H54 (cell line): ENCODE data around the gene PLXNA2.

Experiments used
- DNase-seq: peaks from one replicate; pipeline ENCODE4 v3.0.0; 2011; ENCODE audit warnings: low spot score, mixed read lengths; ENCODE audit not compliant: insufficient read length
- FAIRE-seq: peaks from 3 replicates; lab custom pipeline; 2011; peaks lifted over from hg19 to GRCh38; lab: Jason Lieb, UNC
- POLR2A ChIP-seq: IDR thresholded peaks from 2 replicates; pipeline ENCODE4 v1.6.1; 2011; ENCODE audit warnings: low read depth, mild to moderate bottlenecking, low read length

Gene PLXNA2

DNA sequence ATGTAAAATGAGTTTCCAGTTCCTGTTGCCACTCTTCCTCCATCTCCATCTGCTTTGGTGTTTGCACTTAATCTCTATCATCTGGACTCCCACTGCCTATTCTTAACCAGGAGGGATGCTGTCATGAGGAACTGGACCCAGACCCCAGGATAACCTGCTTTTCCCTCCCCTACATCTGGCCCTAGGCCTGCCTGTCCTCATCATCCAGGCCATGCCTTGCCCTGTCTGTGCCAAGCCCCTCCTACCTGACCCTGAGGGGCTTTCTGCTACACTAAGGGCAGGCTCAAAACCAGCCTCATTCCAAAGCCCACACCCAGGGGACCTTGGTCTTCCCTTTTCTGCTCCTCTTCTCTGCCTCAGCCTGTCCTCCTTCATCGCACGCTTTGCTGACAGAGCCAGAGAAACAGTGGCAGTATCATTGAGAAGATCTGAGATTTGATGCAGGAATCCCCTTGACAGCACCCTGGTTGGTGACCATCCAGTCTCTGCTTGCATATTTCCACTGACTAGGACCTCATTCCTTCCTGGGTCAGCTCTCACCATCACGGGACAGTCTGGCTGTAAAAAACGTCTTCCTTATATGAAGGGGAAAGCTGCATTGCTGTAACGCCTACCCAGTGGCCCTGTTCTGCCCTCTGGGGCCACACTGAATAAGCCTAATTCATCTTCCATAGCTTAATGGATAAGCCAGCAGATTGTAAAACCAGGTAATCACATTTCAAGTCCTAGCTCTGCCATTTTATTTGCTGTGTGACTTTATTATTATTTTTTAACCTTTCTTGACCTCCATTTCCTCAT lies 38.8 kb downstream of the PLXNA2 start:
- FAIRE-seq = no peak
- no peak for TF ChIP-seq POLR2A
- DNase-seq = no peak

DNA sequence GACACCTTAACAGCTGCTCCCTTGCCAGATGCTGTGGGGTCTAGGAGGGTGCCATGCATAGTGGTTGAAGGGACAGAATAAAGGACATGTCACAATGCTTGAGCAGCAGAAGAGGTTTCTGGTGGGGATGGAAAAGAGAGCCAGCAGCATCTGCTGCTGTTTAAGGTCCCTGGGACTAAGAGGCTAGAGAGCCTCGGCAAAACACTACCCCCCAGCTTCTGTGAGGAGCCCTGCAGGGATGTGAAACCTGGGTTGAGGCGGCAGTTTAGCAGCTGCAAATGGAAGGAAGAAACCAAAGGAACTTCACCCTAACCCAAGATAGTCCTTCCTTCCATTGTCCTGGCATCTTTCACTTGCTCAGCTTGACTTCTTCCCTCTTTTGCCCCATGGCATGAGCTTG lies 39.4 kb downstream of the PLXNA2 start:
- no peak for FAIRE-seq
- no peak for TF ChIP-seq POLR2A
- DNase-seq = no peak

GRCh38 chr1:208203848-208204609 lies 40.2 kb downstream of the PLXNA2 start:
- no peak for TF ChIP-seq POLR2A
- DNase-seq = no peak
- no peak for FAIRE-seq

GRCh38 chr1:208203127-208203847 lies 40.9 kb downstream of the PLXNA2 start:
- TF ChIP-seq POLR2A = no peak
- FAIRE-seq (no peak), DNase-seq (no peak)

DNA sequence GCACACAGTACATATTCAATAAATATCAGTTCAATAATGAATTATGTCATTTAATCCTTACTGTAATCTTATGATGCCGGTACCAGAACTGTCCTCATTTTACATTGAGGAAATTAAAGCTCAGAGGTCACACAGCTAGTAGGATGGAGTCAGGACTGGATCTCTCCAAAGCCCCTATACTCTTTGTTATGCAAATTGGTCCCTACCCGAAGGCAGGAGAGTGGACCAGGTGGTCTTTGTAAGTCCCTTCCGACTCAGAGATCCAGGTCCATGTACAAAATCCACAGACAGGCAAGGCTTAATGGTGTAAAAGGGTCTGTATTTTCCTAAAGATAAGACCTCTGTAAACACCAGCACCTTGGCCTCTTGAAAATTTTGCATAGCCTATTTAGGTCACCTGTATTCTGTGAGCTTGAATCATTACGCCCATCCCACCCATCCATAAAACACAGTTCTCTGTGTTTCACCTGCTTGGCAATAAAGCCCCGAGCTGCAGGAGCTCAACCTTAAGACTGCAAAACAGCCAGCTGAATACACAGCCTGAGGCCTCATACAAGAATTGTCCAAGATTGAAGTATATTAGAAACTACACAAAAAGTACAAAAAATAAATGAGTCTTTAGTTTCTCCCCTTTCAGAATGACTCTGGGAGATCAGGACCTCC lies 41.7 kb downstream of the PLXNA2 start:
- DNase-seq (no peak), FAIRE-seq (no peak)
- TF ChIP-seq POLR2A = no peak

GRCh38 chr1:208201229-208201628 lies 43.0 kb downstream of the PLXNA2 start:
- FAIRE-seq (no peak), DNase-seq (peak; percentile 75)
- no peak for TF ChIP-seq POLR2A

DNA sequence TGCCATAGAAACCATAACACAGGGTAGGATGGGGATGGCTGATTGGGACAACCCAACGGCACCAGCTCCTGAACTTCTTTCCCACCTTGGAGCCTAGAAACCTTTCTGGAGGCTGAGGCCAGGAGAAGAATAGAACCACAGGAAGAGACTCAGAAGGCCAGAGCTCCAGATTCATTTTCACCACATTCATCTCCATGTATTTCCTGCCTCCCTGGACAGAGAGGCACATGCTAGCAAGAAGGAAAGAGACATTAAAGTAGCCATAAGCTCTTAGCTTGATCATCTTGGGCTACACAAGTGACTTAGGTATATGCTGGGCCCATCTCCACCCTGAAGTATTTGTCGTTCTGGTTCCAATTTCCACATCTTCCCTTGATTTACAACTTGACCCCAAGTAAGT lies 44.1 kb downstream of the PLXNA2 start:
- FAIRE-seq = no peak
- TF ChIP-seq POLR2A = no peak
- DNase-seq = no peak

DNA sequence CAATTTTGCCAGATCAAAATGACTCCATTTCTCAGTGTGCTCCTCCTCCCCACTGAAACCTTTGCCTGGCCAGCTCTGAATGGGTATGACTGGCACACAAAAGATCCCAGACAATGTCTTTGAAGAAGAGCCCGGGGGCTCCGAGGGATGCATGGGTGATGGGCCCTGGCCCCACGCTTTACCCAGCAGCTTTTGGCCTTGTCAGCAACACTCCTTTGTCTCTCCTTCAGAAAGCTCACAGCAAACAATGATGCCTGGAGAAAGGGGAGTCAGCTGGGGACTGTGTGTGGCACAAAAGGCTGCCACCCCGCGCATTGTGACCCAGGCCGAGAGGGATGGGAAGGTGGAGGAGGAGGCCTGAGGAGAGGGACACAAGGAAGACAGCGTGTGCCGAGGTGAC lies 45.9 kb downstream of the PLXNA2 start:
- DNase-seq (no peak), FAIRE-seq (no peak)
- no peak for TF ChIP-seq POLR2A

DNA sequence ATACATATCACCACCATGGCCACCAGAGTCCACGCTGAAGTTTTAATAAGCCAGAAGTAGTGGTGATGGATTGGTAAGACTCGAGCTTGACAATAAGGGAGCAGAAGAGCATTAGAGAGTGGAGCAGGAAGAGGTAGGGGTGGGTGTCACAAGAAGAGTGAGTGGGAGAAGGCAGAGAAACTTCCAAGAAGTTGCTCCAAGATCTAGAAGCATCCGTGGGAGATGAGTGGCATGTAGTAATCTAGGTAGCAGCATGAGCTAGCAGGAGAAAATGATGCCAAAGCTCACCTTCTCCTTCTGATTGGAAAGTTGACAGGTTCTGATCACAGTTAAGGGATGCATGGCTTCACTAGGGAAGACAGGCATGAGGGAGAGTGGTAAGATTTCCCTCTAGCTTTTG lies 49.2 kb downstream of the PLXNA2 start:
- FAIRE-seq (no peak), DNase-seq (no peak)
- TF ChIP-seq POLR2A = no peak

DNA sequence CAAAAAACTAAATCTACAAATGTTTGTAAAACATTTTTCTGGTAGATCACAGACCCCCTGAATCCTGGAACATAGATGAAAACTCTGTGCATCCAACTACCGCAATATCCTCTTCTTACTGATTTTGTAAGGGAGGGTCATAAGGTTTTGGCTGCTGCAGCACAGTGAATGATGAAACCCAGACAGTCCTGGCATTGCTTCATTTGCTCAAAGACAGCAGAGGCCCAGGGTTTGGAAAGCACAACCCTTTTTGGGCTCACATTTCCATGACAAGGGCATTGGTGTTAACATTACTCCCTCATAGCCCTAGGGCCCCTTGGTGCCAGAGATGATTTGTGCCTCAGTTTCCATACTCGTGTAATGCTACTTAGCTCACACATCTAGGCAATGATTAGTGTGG lies 51.2 kb downstream of the PLXNA2 start:
- DNase-seq (no peak), FAIRE-seq (no peak)
- TF ChIP-seq POLR2A = no peak

DNA sequence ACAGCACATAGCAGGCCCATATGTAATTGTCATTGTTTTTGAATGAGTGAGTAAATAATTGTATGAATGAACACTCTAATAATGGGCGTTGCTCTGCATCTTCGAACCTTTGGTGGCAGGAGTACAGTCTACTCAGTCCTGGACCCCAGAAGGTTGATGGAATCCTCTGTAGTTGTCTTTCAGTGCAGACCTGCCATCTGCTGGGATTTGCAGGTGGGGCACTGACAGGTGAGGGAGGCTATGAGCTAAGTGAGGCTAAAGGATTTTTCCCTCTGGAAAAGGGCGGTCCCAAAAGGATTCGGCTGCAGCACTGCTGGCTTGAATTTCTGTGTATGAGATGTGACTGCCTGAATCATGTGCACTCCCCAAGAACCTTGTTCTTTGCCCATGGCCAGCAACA lies 53.4 kb downstream of the PLXNA2 start:
- FAIRE-seq = no peak
- no peak for TF ChIP-seq POLR2A
- no peak for DNase-seq

GRCh38 chr1:208189716-208190115 lies 54.5 kb downstream of the PLXNA2 start:
- FAIRE-seq (no peak), DNase-seq (no peak)
- TF ChIP-seq POLR2A = no peak

DNA sequence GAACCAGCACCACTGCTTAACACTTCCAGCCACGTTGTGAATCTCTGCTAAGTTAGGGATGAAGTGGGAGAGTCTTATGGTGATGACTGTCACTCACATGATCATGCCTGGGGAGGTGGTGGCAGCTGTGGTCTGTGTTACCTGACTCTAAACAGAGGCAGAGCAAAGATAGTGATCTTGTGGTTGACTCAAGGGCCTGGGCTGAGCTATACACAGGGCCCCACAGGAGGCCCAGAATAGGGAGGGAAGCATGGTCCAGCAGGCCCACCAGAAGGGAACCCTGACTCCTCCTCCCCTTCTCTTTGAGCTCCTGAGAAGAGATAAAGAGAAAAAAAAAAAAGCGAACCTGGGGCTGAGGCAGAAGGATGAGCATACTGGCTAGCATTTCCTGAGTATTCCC lies 55.0 kb downstream of the PLXNA2 start:
- TF ChIP-seq POLR2A = no peak
- no peak for DNase-seq
- FAIRE-seq = no peak
